ENCODE measurements around the gene TOPAZ1. TPM values are rescaled to one million over a fixed set of nuclear protein-coding genes. Genes with fewer than 3 reads are reported as not detected.
A peak's percentile ranks its signal among the peaks of the same experiment; 100 is the strongest.

TOPAZ1 gene
- total and polyA plus RNA-seq, 2 of the 13 experiments (the other 11 are each of a cell fraction or from before 2014, with no cell fraction given) = not detected

GRCh38 chr3:44338010-44338827 lies 96.5 kb downstream of the TOPAZ1 start, which contains the start of gene TCAIM (continued):
- TF ChIP-seq ZNF484 (CRISPR knock-in tag; IDR thresholded peaks at IDR 0.05; ENCODE audit: borderline replicate concordance, low read depth) (no peak), KDM6A (CRISPR knock-in tag; IDR thresholded peaks at IDR 0.05; ENCODE audit: low read depth) (no peak; the same call in 1 of the 2 replicates), ZNF580 (CRISPR knock-in tag; IDR thresholded peaks at IDR 0.05; ENCODE audit: borderline replicate concordance, low read depth) (peak; percentile 94; the same call in 1 of the 2 replicates), ZNF75D (CRISPR knock-in tag; IDR thresholded peaks at IDR 0.05; ENCODE audit: borderline replicate concordance) (no peak), ZNF780A (CRISPR knock-in tag; IDR thresholded peaks at IDR 0.05) (peak; percentile 74), MTA3 (CRISPR knock-in tag; IDR thresholded peaks at IDR 0.05) (no peak), RELA (CRISPR knock-in tag; IDR thresholded peaks at IDR 0.05) (peak; percentile 82; the same call in 1 of the 2 replicates), ZBTB39 (CRISPR knock-in tag; IDR thresholded peaks at IDR 0.05) (peak; percentile 97), ATF7-NPFF (CRISPR knock-in tag; IDR thresholded peaks at IDR 0.05; ENCODE audit: low read depth) (peak; percentile 99), ZNF512 (CRISPR knock-in tag; IDR thresholded peaks at IDR 0.05) (no peak), ZUFSP (CRISPR knock-in tag; IDR thresholded peaks at IDR 0.05; ENCODE audit: borderline replicate concordance) (no peak), ZNF251 (CRISPR knock-in tag; IDR thresholded peaks at IDR 0.05) (0 out of 2 replicates have a peak, but pooled peaks have one; percentile 24), ZNF577 (CRISPR knock-in tag; IDR thresholded peaks at IDR 0.05; ENCODE audit: borderline replicate concordance, low read depth) (no peak), SOX5 (CRISPR knock-in tag; IDR thresholded peaks at IDR 0.05; ENCODE audit: borderline replicate concordance) (no peak; the same call in 1 of the 2 replicates), SIX1 (CRISPR knock-in tag; IDR thresholded peaks at IDR 0.05; ENCODE audit: borderline replicate concordance) (peak; percentile 13; the same call in 1 of the 2 replicates), HOXA5 (CRISPR knock-in tag; IDR thresholded peaks at IDR 0.05) (peak; percentile 87), ZNF546 (CRISPR knock-in tag; conservative IDR thresholded peaks at IDR 0.05) (peak; percentile 94), ZNF710 (CRISPR knock-in tag; IDR thresholded peaks at IDR 0.05; ENCODE audit: borderline replicate concordance) (peak; percentile 93), ZBTB37 (CRISPR knock-in tag; IDR thresholded peaks at IDR 0.05) (no peak; the same call in 1 of the 2 replicates)

All from HepG2 (cell line).